OCI-LY1 (cell line): ENCODE results near the gene ADGRL1.

Experiments
- H2AFZ ChIP-seq: fragments of 200-600 bp; sonication (generic), shearing (Covaris generic); 2 replicates; pipeline ENCODE4 v1.6.0; 2014; ENCODE audit warnings: antibody characterized with exemption, mild to moderate bottlenecking, low read length
- H3F3A ChIP-seq: fragments of 200-600 bp; sonication (generic), shearing (Covaris generic); 2 replicates; pipeline ENCODE4 v1.6.0; 2014; ENCODE audit warnings: mild to moderate bottlenecking, antibody characterized with exemption, low read length, moderate library complexity; ENCODE audit not compliant: insufficient read depth
- H3K27ac ChIP-seq: fragments of 200-600 bp; sonication (generic); 2 replicates; pipeline ENCODE4 v1.5.1; 2014; ENCODE audit warnings: low read length, mixed run types, mild to moderate bottlenecking, low read depth; ENCODE audit not compliant: poor library complexity, severe bottlenecking
- H3K27me3 ChIP-seq: fragments of 200-600 bp; sonication (generic); 2 replicates; pipeline ENCODE4 v1.6.0; 2014; ENCODE audit warnings: antibody characterized with exemption, mild to moderate bottlenecking, low read length, moderate library complexity; ENCODE audit not compliant: insufficient read depth
- H3K36me3 ChIP-seq: fragments of 200-600 bp; sonication (generic); 2 replicates; pipeline ENCODE4 v1.6.1; 2014; ENCODE audit warnings: mild to moderate bottlenecking, antibody characterized with exemption, low read length, moderate library complexity, mixed read lengths; ENCODE audit not compliant: insufficient read depth
- H3K4me1 ChIP-seq: fragments of 200-600 bp; sonication (generic); 2 replicates; pipeline ENCODE4 v1.5.1; 2014; ENCODE audit warnings: mild to moderate bottlenecking, low read length, moderate library complexity; ENCODE audit not compliant: insufficient read depth, severe bottlenecking
- H3K4me2 ChIP-seq: fragments of 200-600 bp; sonication (generic), shearing (Covaris generic); 2 replicates; pipeline ENCODE4 v1.6.1; 2014; ENCODE audit warnings: low read length
- H3K4me3 ChIP-seq: fragments of 200-600 bp; sonication (generic); 2 replicates; pipeline ENCODE4 v1.5.1; 2014; ENCODE audit warnings: low read length, low read depth, mild to moderate bottlenecking, mixed read lengths; ENCODE audit not compliant: poor library complexity, severe bottlenecking
- H3K79me2 ChIP-seq: fragments of 200-600 bp; shearing (Covaris generic); 2 replicates; pipeline ENCODE4 v1.6.1; 2016; ENCODE audit warnings: mixed run types, low read length, mixed read lengths; ENCODE audit not compliant: insufficient read depth
- H3K9ac ChIP-seq: fragments of 200-600 bp; sonication (generic), shearing (Covaris generic); 2 replicates; pipeline ENCODE4 v1.6.1; 2014; ENCODE audit warnings: mild to moderate bottlenecking, low read length, mixed read lengths
- H3K9me2 ChIP-seq: fragments of 200-600 bp; sonication (generic), shearing (Covaris generic); 2 replicates; pipeline ENCODE4 v1.6.1; 2014; ENCODE audit warnings: low read depth, mild to moderate bottlenecking, low read length, mixed read lengths
- H3K9me3 ChIP-seq: fragments of 200-600 bp; shearing (Covaris generic); 2 replicates; pipeline ENCODE4 v1.6.1; 2014; ENCODE audit warnings: low read length, mixed read lengths
- H4K20me1 ChIP-seq: fragments of 200-600 bp; sonication (generic), shearing (Covaris generic); 2 replicates; pipeline ENCODE4 v1.6.0; 2016; ENCODE audit warnings: mild to moderate bottlenecking, low read length; ENCODE audit not compliant: insufficient read depth
- EZH2 ChIP-seq: fragments of 200-600 bp; sonication (generic), shearing (Covaris generic); IDR thresholded peaks from 2 replicates; pipeline ENCODE4 v1.8.0; 2017; ENCODE audit warnings: borderline replicate concordance, mixed run types, mild to moderate bottlenecking, antibody characterized with exemption, low read length, moderate library complexity, mixed read lengths
- TF ChIP-seq, protein P1 (sequence below): fragments of 200-600 bp; sonication (generic), shearing (Covaris generic); IDR thresholded peaks from 2 replicates; pipeline ENCODE4 v1.5.1; 2017; ENCODE audit warnings: mild to moderate bottlenecking, antibody characterized with exemption, low read length, moderate library complexity, mixed read lengths

ADGRL1 gene

DNA sequence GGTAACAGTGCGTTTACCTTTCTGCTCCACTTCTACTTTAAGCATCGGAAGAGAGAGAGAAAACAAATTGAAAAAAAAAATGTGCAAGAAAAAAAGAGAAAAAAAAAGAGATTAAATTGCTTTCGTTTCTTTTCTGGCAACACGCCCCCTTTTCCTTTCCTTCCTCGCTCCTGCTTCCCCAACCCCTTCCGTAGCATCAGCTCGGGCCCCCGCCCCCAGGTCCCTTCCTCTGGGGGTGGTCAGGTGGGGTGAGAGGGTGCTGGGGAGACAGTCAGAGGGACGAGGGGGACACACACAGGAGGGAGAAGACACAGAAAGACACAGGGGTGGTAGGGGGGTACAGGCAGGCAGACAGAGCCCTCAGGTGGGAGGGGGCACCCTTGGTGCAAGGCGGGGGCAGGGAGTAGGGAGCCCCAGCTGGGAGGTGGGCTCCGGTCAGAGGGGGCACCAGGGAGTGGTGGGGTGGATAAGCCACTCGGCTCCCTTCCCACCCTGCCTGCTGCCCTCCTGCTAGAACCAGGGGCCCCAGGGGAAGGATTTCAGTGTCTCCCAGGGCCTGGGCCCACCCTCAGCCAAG, 38.9 kb downstream of the ADGRL1 start:
- Histone ChIP-seq H4K20me1 (no peaks in the 10 kb centered on the region), H3K9me2 (no peaks in the 10 kb centered on the region), H3K79me2 (no peaks in the 10 kb centered on the region), H3K4me1 (no peaks in the 10 kb centered on the region), H3K9me3 (no peaks in the 10 kb centered on the region), H3K9ac (no peak overlapping the region), H3K36me3 (no peaks in the 10 kb centered on the region), H3K4me2 (no peak overlapping the region), H3K4me3 (no peak overlapping the region), H3F3A (no peaks in the 10 kb centered on the region), H3K27ac (no peak overlapping the region), H2AFZ (no peak overlapping the region), H3K27me3 (0 out of 2 replicates have a peak, but pooled peaks cover 11% of the 10 kb centered on the region)
- no peak for TF ChIP-seq EZH2
- TF ChIP-seq, protein P1, sequence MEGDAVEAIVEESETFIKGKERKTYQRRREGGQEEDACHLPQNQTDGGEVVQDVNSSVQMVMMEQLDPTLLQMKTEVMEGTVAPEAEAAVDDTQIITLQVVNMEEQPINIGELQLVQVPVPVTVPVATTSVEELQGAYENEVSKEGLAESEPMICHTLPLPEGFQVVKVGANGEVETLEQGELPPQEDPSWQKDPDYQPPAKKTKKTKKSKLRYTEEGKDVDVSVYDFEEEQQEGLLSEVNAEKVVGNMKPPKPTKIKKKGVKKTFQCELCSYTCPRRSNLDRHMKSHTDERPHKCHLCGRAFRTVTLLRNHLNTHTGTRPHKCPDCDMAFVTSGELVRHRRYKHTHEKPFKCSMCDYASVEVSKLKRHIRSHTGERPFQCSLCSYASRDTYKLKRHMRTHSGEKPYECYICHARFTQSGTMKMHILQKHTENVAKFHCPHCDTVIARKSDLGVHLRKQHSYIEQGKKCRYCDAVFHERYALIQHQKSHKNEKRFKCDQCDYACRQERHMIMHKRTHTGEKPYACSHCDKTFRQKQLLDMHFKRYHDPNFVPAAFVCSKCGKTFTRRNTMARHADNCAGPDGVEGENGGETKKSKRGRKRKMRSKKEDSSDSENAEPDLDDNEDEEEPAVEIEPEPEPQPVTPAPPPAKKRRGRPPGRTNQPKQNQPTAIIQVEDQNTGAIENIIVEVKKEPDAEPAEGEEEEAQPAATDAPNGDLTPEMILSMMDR: no peak

DNA sequence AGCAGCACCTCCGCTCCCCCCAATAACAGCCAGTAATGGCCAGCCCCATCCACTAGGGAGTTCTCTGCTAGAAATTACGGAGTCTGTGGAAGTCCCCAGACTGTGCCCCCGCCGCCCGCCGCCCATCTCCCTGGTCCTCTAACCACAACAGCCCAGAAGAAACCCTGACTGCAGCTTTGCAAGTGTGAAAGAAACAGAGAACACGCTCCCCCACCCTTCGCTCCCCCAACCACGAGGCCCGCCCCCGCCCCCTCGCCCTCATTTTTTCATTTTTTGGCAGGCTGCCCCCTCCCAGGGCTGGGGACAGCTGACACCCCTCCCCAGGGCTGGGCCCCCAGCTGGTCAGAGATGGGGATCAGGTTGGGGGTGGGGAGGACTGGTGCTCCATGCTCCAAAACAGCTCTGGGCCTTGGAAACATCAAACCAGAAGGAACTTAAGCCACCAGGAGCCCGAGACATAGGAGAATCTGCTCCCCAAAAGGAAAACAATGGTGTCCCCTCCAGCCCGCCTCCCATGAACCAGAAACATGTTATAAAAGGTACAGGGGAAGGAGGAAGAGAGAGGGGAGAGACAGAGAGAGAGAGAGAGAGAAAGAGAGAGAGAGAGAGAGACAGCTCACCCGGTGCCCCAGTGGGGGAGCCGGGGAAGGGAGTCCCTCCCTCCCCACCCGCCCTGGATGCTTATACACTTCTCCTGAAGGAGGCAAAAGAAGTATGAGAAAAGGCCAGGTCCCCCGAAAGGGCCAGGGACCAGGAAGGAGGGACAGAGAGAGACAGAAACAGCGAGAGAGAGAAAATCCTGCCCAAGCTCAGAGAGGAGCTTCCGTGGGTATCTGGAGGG, 39.8 kb downstream of the ADGRL1 start:
- H3K27me3 ChIP-seq: 0 out of 2 replicates have a peak, but pooled peaks cover 11% of the 10 kb centered on the region
- no peaks in the 10 kb centered on the region for H3F3A ChIP-seq
- H3K4me1 ChIP-seq: no peaks in the 10 kb centered on the region

DNA sequence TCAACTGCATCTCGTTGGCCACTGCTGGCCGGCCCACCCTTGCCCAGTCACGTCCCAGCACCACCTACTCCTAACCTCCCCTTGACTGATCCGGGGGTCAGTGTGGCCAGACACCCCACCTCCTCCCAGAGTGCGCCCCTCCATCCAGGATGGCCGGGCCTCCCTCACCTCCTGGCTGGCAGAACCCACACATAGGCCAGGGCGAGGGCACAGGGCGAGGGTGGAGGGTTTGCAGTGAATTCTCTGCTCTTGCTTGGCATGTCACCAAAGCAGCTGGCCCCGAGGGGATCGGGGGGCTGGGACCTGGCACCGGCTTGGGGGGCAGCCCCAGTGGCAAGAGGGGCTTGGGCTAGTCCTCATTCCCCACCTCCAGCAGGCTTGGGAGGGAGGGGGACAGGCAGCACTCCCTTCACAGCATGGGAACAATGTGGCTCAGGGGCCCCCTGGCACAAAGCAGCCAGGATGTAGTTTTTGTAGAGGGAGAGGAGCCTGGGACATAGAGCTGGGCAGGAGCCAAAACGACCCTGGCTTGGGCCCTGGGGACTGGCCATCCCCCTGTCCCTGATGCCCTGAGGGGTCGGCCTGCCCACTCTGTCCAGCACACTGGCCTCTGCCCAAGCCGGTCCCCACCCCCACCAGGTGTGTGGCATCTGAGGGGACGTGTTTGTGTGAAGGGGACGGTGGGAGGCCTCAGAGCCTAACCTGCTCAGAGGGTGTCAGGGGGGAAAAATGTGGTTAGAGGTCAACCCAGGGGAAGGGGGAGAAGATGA, 41.1 kb downstream of the ADGRL1 start:
- H2AFZ ChIP-seq: no peak overlapping the region
- no peak overlapping the region for H3K4me2 ChIP-seq
- no peak overlapping the region for H3K4me3 ChIP-seq
- no peaks in the 10 kb centered on the region for H4K20me1 ChIP-seq
- H3F3A ChIP-seq: no peaks in the 10 kb centered on the region
- no peaks in the 10 kb centered on the region for H3K9me2 ChIP-seq
- no peaks in the 10 kb centered on the region for H3K36me3 ChIP-seq
- H3K27ac ChIP-seq: no peak overlapping the region
- H3K4me1 ChIP-seq: no peaks in the 10 kb centered on the region
- no peak overlapping the region for H3K9ac ChIP-seq
- 0 out of 2 replicates have a peak, but pooled peaks cover 8% of the 10 kb centered on the region for H3K27me3 ChIP-seq
- H3K79me2 ChIP-seq: no peaks in the 10 kb centered on the region
- no peaks in the 10 kb centered on the region for H3K9me3 ChIP-seq
- no peak for TF ChIP-seq EZH2
- TF ChIP-seq, protein P1: no peak

More for the DNA sequence above, 39.8 kb downstream of the ADGRL1 start:
- no peak overlapping the region for H3K4me2 ChIP-seq
- H3K79me2 ChIP-seq: no peaks in the 10 kb centered on the region
- H4K20me1 ChIP-seq: no peaks in the 10 kb centered on the region
- no peak overlapping the region for H3K9ac ChIP-seq
- no peaks in the 10 kb centered on the region for H3K9me3 ChIP-seq
- H3K4me3 ChIP-seq: no peak overlapping the region
- no peaks in the 10 kb centered on the region for H3K36me3 ChIP-seq
- H3K9me2 ChIP-seq: no peaks in the 10 kb centered on the region
- no peak overlapping the region for H2AFZ ChIP-seq
- TF ChIP-seq, protein P1: no peak
- no peak for TF ChIP-seq EZH2
- H3K27ac ChIP-seq: no peak overlapping the region
